ENCODE data around the gene GLIS1. TPM values are rescaled to one million over a fixed set of nuclear protein-coding genes. Genes with fewer than 3 reads are reported as not detected.

Gene GLIS1
- total RNA-seq, 2 experiments from 2014 or later: not detected

DNA sequence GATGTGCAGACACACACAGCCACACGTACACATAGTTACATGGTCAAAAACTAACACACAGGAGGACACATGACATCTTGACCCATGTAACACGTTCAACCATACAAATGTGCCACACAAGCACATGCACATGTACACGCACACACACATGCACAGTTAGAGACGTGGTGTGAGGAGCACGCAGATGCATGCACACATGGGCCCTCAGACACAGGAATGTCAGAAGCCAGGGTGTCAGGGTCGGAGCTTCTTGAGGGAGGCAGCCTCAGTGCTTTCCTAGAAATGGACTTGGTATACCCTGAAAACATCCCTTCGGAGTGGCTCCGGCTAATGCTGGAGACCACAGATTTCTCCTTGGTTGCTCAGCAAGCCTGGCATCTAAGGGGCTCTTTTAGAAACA, 165.4 kb downstream of the GLIS1 start:
- DNase-seq: no peak
- Mint-ChIP-seq H3K36me3 (no peaks in the 10 kb centered on the region), H3K4me1 (peaks cover 4% of the 10 kb centered on the region), H3K27ac (no peak overlapping the region), H3K4me3 (no peak overlapping the region), H3K9me3 (ENCODE audit: low read depth) (no peaks in the 10 kb centered on the region), H3K27me3 (peaks cover 9% of the 10 kb centered on the region)
- CTCF ChIA-PET: no interaction called here
- ATAC-seq: no peak

DNA sequence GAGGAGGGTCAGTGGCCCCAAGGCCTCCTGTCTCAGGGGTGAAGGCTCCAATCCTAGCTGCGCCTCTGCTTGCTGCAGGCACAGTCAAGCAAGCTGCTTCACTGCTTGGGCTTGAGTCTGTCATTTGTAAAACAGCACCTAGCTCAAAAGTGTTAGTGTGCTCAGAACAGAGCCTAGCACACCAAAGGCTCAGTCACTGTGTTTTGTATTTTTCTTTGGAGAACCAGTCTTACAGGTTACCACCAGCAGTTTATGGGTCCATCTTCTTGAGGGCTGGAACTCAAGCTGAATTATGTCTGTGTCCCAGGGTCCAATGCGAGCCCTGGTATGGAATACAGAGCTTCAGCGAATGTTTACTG, 166.2 kb downstream of the GLIS1 start:
- peaks cover 4% of the 10 kb centered on the region for H3K4me1 Mint-ChIP-seq
- no peak overlapping the region for H3K4me3 Mint-ChIP-seq
- CTCF ChIA-PET: no interaction called here
- H3K27me3 Mint-ChIP-seq: peaks cover 12% of the 10 kb centered on the region
- ATAC-seq (no peak), DNase-seq (no peak)
- no peak overlapping the region for H3K27ac Mint-ChIP-seq
- H3K9me3 Mint-ChIP-seq (ENCODE audit: low read depth): no peaks in the 10 kb centered on the region
- H3K36me3 Mint-ChIP-seq: no peaks in the 10 kb centered on the region

DNA sequence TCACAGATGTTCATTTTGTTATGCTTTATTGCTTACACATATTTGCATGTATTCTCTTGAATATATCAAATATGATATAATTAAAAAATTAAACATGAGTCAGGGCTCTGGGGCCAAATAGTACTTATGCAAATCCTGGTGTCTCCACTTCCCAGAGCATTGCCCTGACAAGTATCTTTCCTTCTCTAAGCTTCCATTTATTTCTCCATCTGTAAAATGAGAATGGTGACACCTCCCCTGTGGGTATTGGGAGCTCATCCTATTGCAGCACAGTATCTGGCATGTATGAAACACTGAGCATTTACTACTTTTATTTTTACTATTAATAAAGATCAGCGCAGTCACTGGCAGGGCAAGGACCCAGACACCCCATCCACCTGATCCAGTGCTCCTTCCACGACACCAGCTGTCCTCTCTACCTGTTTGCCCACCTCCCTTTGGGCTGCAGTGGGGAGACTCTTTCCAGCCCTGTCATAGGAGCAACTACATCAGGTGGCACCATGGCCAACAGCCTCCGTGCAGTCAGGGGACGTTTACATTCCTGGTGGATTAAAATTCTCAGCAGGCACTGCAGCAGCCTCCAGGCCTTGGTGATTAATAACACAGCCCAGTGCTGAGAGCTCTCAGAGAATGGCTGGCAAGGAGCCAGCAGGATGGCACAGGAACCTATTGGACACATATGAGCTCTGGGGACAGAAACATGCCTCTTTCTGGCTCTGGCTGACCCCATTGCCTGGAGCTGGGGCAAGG, 166.7 kb downstream of the GLIS1 start:
- H3K36me3 Mint-ChIP-seq: no peaks in the 10 kb centered on the region
- DNase-seq (no peak), ATAC-seq (no peak)
- H3K27me3 Mint-ChIP-seq: peaks cover 15% of the 10 kb centered on the region
- H3K4me3 Mint-ChIP-seq: no peak overlapping the region
- H3K4me1 Mint-ChIP-seq: peaks cover 4% of the 10 kb centered on the region
- no peak overlapping the region for H3K27ac Mint-ChIP-seq
- no peaks in the 10 kb centered on the region for H3K9me3 Mint-ChIP-seq (ENCODE audit: low read depth)
- CTCF ChIA-PET: no interaction called here

DNA sequence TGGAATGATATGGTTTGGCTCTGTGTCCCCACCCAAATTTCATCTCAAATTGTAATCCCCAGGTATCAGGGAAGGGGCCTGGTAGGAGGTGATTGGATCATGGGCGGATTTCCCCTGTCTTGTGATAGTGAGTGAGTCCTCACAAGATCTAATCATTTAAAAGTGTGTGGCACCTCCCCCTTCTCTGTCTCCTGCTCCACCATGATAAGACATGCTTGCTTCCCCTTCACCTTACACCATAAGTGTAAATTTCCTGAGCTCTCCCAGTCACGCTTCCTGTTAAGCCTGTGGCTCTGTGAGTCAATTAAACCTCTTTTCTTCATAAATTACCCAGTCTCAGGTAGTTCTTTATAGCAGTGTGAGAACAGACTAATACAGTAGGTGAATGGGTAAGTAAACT, 170.4 kb downstream of the GLIS1 start:
- H3K4me3 Mint-ChIP-seq: no peak overlapping the region
- DNase-seq: no peak
- peaks cover 41% of the 10 kb centered on the region for H3K27me3 Mint-ChIP-seq
- H3K36me3 Mint-ChIP-seq: no peaks in the 10 kb centered on the region
- H3K9me3 Mint-ChIP-seq (ENCODE audit: low read depth): no peaks in the 10 kb centered on the region
- no peaks in the 10 kb centered on the region for H3K4me1 Mint-ChIP-seq
- CTCF ChIA-PET: no interaction called here
- no peak overlapping the region for H3K27ac Mint-ChIP-seq
- ATAC-seq: no peak

DNA sequence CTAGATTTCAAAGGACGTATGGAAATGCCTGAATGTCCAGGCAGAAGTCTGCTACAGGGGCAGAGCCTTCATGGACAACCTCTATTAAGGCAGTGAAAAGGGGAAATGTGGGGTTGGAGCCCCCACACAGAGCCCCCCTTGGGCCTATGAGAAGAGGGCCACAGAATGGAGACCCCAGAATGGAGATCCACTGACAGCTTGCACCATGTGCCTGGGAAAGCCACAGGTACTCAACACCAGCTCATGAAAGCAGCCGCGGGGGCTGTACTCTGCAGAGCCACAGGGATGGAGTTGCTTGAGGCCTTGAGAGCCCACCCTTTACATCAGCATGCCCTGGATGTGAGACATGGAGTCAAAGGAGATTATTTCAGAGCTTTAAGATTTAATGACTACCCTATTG, 171.1 kb downstream of the GLIS1 start:
- Mint-ChIP-seq H3K4me3 (no peak overlapping the region), H3K4me1 (peaks cover 3% of the 10 kb centered on the region), H3K27me3 (peaks cover 44% of the 10 kb centered on the region), H3K9me3 (ENCODE audit: low read depth) (no peaks in the 10 kb centered on the region), H3K36me3 (no peaks in the 10 kb centered on the region), H3K27ac (no peak overlapping the region)
- no peak for DNase-seq
- CTCF ChIA-PET: no interaction called here
- ATAC-seq: no peak

DNA sequence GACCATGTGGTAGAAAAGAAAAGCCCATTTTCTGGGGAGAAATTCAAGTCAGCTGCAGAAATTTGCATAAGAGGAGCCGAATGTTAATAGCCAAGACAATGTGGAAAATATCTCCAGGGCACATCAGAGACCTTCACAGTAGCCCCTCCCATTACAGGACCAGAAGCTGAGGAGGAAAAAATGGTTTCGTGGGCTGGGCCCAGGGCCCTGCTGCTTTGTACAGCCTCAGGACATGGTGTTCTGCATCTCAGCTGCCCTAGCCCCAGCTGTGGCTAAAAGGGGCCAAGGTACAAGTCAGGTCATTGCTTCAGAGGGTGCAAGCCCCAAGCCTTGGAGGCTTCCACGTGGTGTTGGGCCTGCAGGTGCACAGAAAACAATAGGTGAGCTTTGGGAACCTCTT, 171.5 kb downstream of the GLIS1 start:
- H3K36me3 Mint-ChIP-seq: no peaks in the 10 kb centered on the region

DNA sequence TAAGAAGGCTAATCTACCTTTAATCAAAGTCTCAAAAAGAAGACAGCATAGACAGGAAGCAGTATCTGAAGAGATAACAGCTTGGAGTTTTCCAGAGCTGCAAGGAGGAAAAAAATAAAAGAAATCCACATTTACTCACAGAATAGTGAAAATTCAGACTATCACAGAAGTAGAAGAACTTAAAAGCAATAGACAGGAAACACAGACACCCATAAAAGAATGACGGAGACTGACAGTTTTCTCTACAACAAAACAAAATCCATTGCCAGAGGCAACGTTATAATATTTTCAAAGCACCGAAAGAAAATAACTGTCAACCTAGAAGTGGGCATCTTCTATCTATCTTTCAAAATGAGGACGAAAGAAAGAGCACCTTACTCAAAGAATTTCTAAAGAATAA, 175.4 kb downstream of the GLIS1 start:
- ATAC-seq: no peak
- no peak for DNase-seq
- CTCF ChIA-PET: no interaction called here
- Mint-ChIP-seq H3K4me1 (peaks cover 14% of the 10 kb centered on the region), H3K4me3 (no peak overlapping the region), H3K27ac (no peak overlapping the region), H3K27me3 (peaks cover 47% of the 10 kb centered on the region), H3K36me3 (no peaks in the 10 kb centered on the region), H3K9me3 (ENCODE audit: low read depth) (no peaks in the 10 kb centered on the region)

More for the DNA sequence above, 171.5 kb downstream of the GLIS1 start:
- Mint-ChIP-seq H3K4me3 (no peak overlapping the region), H3K4me1 (peaks cover 7% of the 10 kb centered on the region), H3K9me3 (ENCODE audit: low read depth) (no peaks in the 10 kb centered on the region), H3K27ac (no peak overlapping the region), H3K27me3 (peaks cover 48% of the 10 kb centered on the region)
- DNase-seq (no peak), ATAC-seq (no peak)
- CTCF ChIA-PET: no interaction called here

DNA sequence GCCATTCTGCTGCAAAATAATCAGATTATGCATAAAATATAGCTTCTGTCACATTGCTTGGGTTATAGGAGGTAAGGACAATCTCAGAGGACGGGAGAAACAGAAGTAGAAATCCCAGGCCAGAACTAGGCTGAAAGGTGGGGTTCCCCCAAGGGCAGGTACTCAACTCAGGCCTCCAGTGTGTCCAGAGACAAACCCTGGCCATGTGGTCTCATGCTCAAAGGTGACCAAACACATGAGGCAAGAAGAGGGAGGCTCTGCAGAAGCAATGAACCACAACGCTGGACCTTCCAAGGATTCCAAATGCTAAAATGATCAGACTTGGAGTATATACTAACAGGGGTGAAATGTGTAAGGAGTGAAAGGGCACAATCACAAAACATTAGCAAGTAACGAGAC, 176.0 kb downstream of the GLIS1 start:
- no peak for ATAC-seq
- no peak overlapping the region for H3K27ac Mint-ChIP-seq
- no peaks in the 10 kb centered on the region for H3K36me3 Mint-ChIP-seq
- H3K9me3 Mint-ChIP-seq (ENCODE audit: low read depth): no peaks in the 10 kb centered on the region
- H3K4me1 Mint-ChIP-seq: peaks cover 14% of the 10 kb centered on the region
- H3K27me3 Mint-ChIP-seq: peaks cover 44% of the 10 kb centered on the region
- H3K4me3 Mint-ChIP-seq: no peak overlapping the region
- CTCF ChIA-PET: interaction anchor here (0.9 to 1.4 kb wide), 2 partner anchors 14 to 19 kb away, joined by 3 read pairs; no protein-coding TSS in a partner anchor
- no peak for DNase-seq

DNA sequence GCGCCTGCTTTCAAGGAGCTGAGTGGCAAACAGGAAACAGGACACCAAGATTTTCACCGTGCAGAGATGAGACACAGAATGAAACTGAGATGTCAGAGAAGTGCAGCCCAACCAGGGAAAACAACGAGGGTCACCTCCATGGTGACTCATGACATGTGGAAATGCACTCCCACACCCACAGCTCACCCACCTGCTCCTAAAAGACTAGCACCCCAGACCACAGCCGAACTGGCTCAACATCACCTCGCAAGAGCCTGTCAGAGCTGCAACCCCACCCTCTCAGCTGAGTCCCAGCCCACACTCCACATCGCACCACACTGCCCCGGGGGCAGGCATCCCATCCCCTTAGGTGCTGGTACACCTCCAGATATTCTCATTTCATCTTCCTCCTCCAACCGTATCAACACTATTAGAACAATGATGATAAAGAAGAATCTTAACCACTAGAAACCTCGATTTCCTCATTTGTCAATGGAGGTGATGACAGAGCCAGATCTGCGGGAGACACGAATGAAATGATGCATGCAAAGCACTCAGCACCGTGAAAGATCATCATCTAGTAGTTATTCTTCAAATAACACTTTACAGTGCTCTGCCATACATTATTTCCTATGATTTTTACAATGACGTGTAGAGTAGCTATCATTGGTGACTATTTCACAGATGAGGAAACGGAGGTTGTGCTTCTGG, 176.5 kb downstream of the GLIS1 start:
- Mint-ChIP-seq H3K9me3 (ENCODE audit: low read depth) (no peaks in the 10 kb centered on the region), H3K4me3 (peak overlapping the region; percentile 24), H3K27me3 (peaks cover 43% of the 10 kb centered on the region), H3K36me3 (no peaks in the 10 kb centered on the region), H3K4me1 (peaks cover 14% of the 10 kb centered on the region), H3K27ac (no peak overlapping the region)
- ATAC-seq (peak; percentile 74), DNase-seq (peak; percentile 68)
- CTCF ChIA-PET: interaction anchor here (0.9 to 1.4 kb wide), 3 partner anchors 10 to 19 kb away, joined by 3 read pairs; no protein-coding TSS in a partner anchor

DNA sequence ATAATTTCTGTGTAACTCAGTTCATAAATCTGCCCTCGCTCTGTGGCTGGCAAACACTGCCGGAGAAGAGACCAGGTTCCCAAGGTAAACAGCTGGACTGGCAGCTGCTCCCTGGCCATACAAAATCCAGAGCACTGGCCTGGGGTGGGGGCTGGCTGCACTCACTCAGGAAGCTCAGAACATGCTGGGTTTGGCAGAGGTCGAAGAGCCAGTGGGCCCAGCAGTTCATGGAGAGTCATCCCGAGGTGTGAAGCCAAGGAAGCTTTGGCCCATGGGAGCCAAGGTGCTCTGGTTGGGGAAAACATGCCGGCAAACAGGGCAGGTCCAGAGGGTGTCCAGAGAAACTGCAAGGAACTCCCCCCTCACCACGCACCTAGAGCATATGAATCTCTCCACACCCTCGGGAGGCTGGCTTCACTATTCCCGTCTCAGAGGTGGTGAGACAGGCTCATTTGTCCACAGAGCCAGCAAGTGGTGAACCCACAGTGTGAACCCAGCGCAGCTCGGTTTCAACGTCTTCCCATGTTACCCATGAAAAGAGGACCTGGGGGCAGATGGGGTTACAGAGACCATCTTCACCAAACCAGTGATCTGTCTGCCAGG, 177.4 kb downstream of the GLIS1 start:
- CTCF ChIA-PET: interaction anchor here (1.2 to 1.4 kb wide), 2 partner anchors 9 to 20 kb away, joined by 3 read pairs; no protein-coding TSS in a partner anchor
- Mint-ChIP-seq H3K27me3 (peaks cover 35% of the 10 kb centered on the region), H3K36me3 (no peaks in the 10 kb centered on the region), H3K27ac (no peak overlapping the region), H3K4me3 (no peak overlapping the region), H3K9me3 (ENCODE audit: low read depth) (no peaks in the 10 kb centered on the region), H3K4me1 (peaks cover 14% of the 10 kb centered on the region)
- ATAC-seq: no peak
- DNase-seq: no peak

DNA sequence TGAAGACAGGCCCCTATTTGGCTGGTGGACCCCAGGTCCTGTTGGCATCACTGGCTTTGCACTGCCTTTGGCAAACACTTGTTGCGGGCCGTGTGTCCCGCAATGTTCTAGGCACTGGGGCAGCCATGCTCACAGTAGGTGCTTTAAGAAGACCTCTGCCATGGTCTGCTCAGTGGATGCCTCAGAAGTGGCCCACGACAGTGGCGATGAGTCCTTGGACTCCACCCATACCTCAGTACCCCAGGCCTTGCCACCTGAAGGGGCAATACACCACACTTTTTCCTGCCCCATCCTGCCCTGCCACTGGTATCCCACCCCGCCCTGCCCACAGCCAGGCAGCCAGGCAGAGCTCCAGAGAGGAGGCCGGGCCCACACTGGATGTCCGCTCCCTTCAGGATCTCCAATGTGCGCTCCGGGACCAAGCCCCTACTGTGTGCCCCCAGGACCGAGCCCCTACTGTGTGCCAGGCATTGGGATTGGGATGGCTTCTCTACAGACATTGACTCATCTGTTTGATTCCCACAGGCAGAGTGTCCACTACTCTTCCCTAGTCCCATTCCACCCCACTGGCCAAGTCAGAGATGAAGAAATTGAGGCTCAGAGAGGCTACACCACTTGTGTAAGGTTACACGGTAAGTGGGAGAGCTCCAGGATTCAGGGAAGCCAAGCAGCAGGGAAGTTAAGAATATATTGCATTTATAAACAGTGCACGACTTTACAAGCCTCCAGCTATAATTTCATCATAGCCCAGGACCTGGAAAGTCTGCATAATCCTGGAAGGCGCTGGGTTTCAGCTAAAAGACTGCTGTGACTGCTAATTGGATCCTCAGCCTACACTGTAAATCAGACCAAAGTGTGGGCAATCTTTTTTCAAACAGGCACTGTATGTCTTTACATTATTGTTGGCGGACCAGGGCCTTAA, 178.1 kb downstream of the GLIS1 start:
- Mint-ChIP-seq H3K36me3 (no peaks in the 10 kb centered on the region), H3K27me3 (peaks cover 31% of the 10 kb centered on the region), H3K9me3 (ENCODE audit: low read depth) (no peaks in the 10 kb centered on the region), H3K4me3 (no peak overlapping the region), H3K4me1 (peaks cover 14% of the 10 kb centered on the region), H3K27ac (no peak overlapping the region)
- CTCF ChIA-PET: interaction anchor here (1.2 kb wide), 1 partner anchor 8 kb away, joined by 3 read pairs; no protein-coding TSS in a partner anchor
- ATAC-seq (no peak), DNase-seq (no peak)

DNA sequence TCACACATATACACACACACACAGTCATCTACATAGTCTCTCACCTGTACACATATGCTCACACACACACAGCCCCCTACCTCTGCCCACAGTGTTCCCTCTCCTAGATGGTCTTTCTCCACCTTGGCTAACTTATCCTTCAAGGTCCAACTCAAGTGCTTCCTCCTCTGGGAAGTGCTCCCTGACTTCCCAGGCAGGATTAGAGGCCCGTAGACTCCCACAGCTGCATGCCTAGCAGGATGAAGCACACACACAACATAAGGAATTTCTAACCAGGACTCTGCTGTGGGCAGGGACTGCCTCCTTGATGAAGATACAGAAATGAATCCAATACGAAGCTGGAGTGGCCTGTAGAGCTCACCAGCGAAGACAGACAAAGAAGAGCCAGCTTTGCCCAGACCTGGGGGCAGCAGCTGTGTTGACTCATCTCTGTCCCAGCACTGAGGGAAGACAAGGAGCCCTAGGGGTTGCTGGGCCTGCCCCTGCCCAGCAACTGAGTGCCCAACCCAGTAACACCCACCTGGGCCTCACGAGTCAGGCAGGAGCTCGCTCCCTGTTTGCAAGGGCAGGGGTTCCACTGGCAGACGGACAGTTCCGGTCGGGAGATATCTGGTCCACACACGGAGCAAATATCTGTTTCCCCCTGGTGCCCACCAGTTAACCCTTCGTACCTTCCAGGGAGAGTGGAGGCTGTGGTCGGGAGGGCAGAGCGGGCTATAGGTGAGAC, 178.9 kb downstream of the GLIS1 start:
- ATAC-seq (no peak), DNase-seq (no peak)
- CTCF ChIA-PET: no interaction called here
- no peaks in the 10 kb centered on the region for H3K36me3 Mint-ChIP-seq
- H3K27me3 Mint-ChIP-seq: peaks cover 23% of the 10 kb centered on the region
- peaks cover 14% of the 10 kb centered on the region for H3K4me1 Mint-ChIP-seq
- H3K4me3 Mint-ChIP-seq: no peak overlapping the region
- no peaks in the 10 kb centered on the region for H3K9me3 Mint-ChIP-seq (ENCODE audit: low read depth)
- no peak overlapping the region for H3K27ac Mint-ChIP-seq
